Stimulated activated CD8-positive, alpha-beta memory T cell treated with anti-CD3 and anti-CD28 coated beads, Interleukin-15, amount 100 ng/mL, for 48 hours (primary cell): ENCODE measurements around the gene RHPN2.
"Not testable (repeated sequence)": the region's sequence is repeated elsewhere in the genome, so short reads cannot be mapped to it uniquely, and the experiment has no call there.

Source experiments
- DNase-seq, 2 donors: peaks; one replicate each; pipeline ENCODE4 v3.0.0-alpha.2; 2020; ENCODE audit warnings: low read depth in 2 of 2

Gene RHPN2

DNA sequence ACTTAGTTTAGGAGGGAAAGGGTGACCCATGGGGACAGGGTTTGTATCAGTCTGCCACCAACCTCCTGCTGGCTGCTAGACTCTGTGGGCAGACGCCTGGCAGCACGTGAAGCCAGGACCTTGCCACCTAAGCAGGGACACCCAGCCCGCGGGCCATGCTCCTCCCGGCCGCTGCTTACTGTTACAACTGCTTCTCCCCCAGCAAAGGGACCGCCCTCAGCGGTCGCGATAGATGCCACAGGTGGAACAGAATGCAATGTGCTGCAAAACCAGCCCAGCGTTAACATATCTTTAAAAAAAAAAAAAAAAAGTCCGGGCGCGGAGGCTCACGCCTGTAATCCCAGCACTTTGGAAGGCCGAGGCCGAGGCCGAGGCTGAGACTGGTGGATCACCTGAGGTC lies 1.9 kb upstream of the RHPN2 start:
- no peak for DNase-seq

- peak in 1 of 2 donors; percentile 14 for DNase-seq
Measured at GRCh38 chr19:33064458-33064791, 263 bp downstream of the RHPN2 start.

DNA sequence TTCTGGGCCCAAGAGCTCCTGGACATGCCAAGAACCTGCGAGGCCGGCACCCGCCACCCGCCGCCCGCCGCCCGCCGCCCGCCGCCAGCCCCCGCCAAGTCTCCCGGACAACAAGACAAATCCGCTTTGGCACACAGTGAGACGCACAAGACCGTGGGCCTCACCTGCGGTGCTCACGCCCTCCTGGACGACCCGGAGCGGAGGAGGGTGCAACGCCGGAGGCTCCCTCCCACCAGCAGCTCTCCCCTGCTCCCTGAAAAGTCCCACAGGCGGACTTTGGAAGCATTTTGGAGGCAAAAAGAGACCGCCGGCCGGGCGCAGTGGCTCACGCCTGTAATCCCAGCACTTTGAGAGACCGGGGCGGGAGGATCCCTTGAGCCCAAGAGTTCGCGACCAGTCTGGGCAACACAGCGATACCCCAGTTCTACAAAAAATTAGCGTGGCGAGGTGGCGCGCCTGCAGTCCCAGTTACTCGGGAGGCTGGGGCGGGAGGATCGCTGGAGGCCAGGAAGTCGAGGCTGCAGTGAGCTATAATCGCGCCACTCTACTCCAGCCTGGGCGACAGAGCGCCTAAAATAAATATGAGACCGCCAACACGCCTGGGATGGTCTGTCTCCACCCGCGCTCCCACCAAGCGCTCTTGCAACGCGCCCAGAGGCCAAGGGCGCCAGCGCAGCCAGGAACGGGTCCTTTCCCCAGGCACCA lies 783 bp downstream of the RHPN2 start:
- no peak for DNase-seq

GRCh38 chr19:33063356-33063752 lies 1.3 kb downstream of the RHPN2 start:
- DNase-seq: no peak

DNA sequence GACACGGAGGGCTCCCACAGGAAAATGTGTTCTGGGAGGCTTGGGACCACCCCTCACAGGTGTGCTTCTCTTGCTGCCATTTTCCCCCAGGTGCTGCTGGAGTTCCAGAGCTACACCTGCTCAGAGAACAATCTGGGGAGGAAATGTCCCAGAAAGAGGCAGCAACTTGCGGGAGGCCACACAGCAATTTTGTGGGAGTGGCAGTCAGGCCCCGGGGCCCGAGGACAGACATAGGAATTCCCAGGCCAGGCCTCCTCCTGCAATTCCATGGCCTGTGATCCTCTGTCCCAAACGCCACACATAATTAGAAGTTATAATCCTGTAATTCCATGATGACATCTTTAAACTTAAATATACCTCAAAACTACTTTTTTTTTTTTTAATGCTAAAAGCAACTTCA lies 1.8 kb downstream of the RHPN2 start:
- no peak for DNase-seq

DNA sequence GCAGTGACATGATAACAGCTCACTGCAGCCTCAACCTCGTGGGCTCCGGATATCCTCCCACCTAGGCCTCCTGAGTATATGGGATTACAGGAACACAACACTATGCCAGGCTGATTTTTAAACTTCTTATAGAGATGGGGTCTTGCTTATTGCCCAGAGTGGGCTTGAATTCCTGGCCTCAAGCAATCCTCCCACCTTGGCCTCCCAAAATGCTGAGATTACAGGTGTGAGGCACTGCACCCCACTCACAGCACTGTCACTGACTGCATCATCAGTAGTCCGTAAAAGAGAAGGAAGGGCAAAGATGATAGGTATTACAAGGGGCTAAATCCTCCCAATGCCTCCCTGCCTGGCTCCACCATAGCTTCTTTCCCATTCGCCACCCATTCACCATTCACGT lies 4.1 kb downstream of the RHPN2 start:
- no peak for DNase-seq

- DNase-seq: no peak
Measured at GRCh38 chr19:33055718-33056117, 9.0 kb downstream of the RHPN2 start.

- DNase-seq: no peak
Measured at GRCh38 chr19:33054623-33055022, 10.1 kb downstream of the RHPN2 start.

DNA sequence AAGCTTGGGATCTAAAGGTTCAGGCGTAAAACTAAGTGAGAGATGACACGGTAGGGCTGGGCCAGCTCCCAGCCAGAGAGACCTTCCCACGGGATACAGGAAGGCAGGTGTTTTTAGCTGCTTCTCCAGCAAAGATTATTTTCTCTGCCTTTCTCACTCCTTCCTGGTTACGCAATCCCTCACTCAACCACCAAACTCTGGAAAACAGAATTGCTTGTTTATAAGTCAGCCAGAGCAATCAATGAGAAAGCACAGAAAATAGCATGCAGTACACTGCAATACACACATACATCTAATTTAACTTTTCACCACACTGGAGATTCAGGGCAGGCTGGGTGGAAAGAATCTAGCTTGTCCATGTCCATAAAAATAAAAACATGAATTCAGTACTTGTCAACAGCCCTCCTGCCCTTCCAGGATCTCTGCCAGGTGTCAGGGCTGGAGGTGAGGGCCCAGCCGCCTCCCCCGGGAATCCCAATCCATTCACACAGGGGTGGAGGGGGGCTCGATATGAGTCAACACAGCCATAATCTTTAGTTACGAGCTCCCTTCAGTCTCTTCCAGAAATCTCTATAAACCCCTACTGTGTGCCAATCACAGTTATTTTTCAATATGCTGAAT lies 12.2 kb downstream of the RHPN2 start:
- no peak for DNase-seq

GRCh38 chr19:33050110-33050509 lies 14.6 kb downstream of the RHPN2 start:
- DNase-seq: no peak

DNA sequence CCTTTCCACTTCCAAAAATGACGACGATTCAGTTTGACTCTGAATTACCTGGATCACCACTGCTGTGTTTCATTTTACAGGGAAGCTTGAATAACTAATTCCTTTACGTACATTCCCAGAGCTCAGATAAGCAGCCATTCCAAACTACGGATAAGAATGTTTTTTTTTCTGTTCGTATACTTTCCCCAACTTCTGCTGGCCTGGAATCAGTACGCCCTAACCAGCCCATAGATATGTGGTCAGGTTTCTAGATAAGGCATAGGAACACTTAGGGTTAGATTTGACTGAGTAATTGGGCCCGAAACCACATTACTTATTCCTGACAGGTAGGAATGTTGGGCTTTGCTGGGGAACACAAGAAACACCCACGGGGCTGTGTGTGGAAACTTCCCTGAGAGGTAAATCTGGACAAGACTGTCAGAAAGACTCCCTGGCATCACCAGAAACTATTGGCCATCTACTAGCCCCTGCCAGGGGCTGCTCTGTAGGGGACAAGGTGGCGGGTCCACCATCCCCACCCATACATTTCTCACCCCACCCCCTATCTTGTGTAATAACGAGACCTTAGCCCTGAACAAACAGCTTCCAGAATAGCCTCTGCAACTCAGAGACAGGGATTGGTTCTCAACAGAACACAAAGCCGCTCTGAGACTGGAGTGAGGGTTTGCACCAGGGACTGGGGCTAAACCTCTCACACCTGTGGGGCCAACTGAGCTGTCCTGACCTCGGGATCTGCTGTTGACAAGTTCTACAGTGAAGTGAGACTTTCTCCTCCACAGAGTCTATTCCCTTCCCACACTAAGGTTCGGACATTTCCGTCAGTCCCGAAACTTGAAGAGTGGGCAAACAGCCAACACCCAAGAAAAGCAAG lies 15.6 kb downstream of the RHPN2 start:
- no peak for DNase-seq

DNA sequence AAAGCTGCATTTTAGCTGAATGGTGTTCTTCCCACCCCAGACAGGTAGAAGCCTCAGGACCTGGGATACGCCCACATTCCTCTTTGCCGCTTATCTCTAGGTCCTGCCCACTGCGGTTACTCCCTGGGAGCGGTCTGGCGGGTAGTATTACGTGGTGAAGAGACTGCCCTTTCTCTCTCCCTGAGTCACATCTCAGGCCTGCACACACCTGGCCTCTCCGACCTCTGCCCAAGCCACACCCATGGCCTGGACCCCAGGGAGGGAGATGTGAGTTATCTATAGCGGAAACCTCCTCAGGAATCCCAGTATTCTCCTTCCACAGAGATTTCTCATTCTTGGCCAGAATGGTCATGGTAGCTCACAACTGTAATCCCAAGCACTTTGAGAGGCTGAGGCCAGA lies 17.3 kb downstream of the RHPN2 start:
- no peak for DNase-seq

GRCh38 chr19:33041828-33042160 lies 22.9 kb downstream of the RHPN2 start:
- DNase-seq: not testable (repeated sequence)

DNA sequence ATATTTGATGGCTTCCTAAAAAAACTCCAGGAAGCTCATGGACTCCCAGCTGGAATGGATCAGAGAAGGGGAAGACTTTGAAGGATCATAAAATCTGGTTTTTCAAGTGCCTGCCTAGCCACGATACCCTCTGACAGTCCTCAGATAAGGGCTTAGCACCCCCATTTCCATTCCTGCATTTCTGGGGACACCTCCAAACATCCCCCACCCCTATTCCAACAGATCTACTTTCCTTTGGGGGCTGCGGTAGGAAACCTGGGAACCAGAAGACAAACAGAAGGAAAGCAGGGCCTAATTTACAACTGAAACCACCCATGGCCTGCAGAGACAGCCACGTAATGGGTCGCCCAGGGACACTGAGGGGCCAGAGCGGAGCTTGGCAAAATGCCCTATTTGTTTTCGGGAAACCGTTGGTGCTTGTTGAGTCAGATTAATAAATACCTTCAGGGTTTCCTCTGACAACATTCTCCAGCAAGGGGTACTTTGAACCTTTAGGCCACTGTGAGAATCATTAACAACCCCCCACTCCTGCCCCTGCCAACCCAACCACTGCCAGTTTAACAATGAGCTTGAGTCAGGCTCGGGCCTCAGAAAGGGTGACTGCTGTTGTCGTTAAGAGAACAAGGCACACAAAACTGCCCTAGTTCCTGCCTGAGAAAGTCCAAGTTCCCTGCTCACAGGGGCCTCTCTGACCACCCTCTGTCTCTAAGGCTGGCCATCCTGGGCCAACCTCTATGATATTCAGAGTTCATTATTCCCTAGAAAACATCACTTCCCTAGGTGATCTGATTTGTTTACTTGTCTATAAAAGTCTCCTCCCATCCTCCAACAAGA lies 23.5 kb downstream of the RHPN2 start:
- no peak for DNase-seq

DNA sequence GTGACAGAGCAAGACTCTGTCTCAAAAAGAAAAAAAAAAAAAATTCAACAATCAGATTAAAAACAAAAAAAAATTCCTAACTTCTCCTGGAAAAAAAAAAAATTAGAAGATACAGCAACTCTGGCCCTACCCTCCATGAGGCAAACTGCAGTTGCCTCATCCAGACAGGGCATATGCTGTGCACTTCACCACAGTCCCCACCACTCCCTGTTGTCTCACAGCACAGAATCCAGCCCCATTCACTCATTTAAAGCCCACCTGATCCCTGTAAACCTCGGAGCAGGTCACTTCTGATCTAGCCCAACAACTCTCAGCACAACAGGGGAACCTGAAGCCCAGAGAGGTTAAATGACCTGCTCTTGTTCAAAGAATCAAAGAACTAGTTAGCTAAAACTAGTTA lies 24.9 kb downstream of the RHPN2 start:
- DNase-seq: no peak

GRCh38 chr19:33039108-33039599 lies 25.5 kb downstream of the RHPN2 start:
- no peak for DNase-seq

DNA sequence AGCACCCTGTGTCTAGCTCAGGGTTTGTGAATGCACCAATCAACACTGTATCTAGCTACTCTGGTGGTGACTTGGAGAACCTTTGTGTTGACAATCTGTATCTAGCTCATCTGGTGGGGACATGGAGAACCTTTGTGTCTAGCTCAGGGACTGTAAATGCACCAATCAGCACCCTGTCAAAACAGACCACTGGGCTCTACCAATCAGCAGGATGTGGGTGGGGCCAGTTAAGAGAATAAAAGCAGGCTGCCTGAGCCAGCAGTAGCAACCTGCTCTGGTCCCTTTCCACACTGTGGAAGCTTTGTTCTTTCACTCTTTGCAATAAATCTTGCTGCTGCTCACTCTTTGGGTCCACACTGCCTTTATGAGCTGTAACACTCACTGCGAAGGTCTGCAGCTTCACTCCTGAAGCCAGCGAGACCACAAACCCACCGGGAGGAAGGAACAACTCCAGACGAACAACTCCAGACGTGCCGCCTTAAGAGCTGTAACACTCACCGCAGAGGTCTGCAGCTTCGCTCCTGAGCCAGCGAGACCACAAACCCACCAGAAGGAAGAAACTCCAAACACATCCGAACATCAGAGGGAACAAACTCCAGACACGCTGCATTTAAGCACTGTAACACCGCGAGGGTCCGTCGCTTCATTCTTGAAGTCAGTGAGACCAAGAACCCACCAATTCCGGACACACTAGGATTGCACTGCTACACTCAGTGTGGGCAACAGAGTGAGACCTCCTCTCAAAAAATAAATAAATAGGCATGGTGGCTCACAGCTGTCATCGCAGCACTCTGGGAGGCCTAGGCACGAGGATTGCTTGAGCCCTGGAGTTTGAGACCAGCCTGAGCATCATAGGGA lies 27.3 kb downstream of the RHPN2 start:
- DNase-seq: peak in 1 of 2 donors; percentile 15

GRCh38 chr19:33036370-33037167 lies 28.1 kb downstream of the RHPN2 start:
- not testable (repeated sequence) for DNase-seq

DNA sequence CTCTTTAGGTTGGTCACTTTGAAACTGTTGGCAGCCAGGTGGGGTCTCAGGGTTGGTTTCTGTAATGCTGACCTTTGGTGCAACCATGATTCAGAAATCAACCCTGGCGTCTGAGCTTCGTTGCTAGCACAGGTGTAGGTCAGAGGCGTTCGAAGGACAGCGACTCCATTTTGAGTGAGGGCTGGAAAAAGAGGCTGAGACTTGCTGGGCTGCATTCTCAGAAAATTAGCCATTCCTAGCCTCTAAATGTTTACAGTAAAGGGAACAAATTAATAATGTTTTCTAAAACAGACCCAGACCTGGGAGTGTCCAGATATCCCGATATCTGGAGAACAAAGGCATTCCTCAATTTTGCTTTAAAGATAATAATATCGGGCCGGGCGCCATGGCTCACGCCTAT lies 29.2 kb downstream of the RHPN2 start:
- DNase-seq: no peak

GRCh38 chr19:33032218-33032781 lies 32.4 kb downstream of the RHPN2 start:
- DNase-seq: no peak
